AG09319 (cell line): ENCODE data around the gene MISP3.
"Not testable (repeated sequence)": the region's sequence is repeated elsewhere in the genome, so short reads cannot be mapped to it uniquely, and the experiment has no call there.

Experiments used
- DNase-seq: peaks from one replicate; pipeline ENCODE4 v3.0.0-alpha.2; 2010; ENCODE audit warnings: low read depth; ENCODE audit errors: extremely low read depth
- CTCF ChIP-seq: IDR thresholded peaks from 2 replicates; pipeline ENCODE4 v1.5.1; 2011; ENCODE audit warnings: low read depth, mild to moderate bottlenecking, inconsistent platforms, low read length, moderate library complexity

The MISP3 gene

GRCh38 chr19:14050512-14050911 is 22.1 kb upstream of the MISP3 start:
- DNase-seq: no peak
- no peak for TF ChIP-seq CTCF

- not testable (repeated sequence) for DNase-seq
Measured at GRCh38 chr19:14050961-14051360, 21.6 kb upstream of the MISP3 start.

DNA sequence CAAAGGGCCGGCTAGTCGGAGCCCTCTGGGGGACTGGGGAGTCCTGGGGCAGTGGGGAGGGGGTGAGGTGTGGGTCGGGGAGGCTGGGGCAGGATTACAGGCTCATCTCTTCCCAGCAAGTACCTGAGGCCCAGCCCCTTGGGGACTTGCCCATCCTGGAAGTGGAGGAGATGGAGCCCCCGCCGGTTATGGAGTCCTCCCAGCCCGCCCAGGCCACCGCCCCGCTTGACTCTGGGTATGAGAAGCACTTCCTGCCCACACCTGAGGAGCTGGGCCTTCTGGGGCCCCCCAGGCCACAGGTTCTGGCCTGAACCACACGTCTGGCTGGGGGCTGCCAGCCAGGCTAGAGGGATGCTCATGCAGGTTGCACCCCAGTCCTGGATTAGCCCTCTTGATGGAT is 20.6 kb upstream of the MISP3 start:
- no peak for TF ChIP-seq CTCF
- no peak for DNase-seq

GRCh38 chr19:14052470-14052869 is 20.1 kb upstream of the MISP3 start:
- no peak for TF ChIP-seq CTCF
- no peak for DNase-seq

GRCh38 chr19:14053032-14053431 is 19.6 kb upstream of the MISP3 start:
- no peak for TF ChIP-seq CTCF
- DNase-seq: no peak

GRCh38 chr19:14053500-14053899 is 19.1 kb upstream of the MISP3 start:
- no peak for DNase-seq
- no peak for TF ChIP-seq CTCF

GRCh38 chr19:14054099-14054498 is 18.5 kb upstream of the MISP3 start:
- TF ChIP-seq CTCF: no peak
- no peak for DNase-seq

DNA sequence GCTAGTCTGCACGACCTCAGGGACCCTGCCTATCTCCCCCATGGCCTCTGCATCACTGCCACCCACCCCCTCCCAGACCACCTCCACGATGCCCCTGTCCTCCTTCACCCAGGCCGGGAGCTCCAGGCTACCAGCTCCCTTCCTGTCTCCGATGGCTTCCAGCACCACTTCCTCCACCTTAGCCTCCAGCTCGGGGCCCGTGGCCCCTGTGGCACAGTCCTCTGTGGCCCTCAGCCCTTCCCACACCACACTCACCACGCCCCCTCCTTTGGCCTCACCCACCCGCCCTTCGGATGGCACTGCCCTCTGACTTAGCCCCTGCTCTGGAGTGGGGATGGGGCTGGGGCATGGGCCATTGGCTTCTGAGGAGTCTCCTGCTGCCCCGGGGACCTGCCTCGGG is 17.9 kb upstream of the MISP3 start:
- no peak for TF ChIP-seq CTCF

More for the DNA sequence above, 17.9 kb upstream of the MISP3 start:
- DNase-seq: no peak
